Stimulated activated naive CD8-positive, alpha-beta T cell treated with anti-CD3 and anti-CD28 coated beads, Interleukin-15, amount 100 ng/mL, for 72 hours (primary cell): ENCODE results near the gene XRCC2.
"Not testable (repeated sequence)": the region's sequence is repeated elsewhere in the genome, so short reads cannot be mapped to it uniquely, and the experiment has no call there.

ENCODE experiments used
- ATAC-seq: fragments of 150-1000 bp; cut with Tn5 transposase; 2 replicates; pipeline ENCODE4 v1.10.0; 2021; ENCODE audit warnings: mild to moderate bottlenecking, moderate library complexity
- DNase-seq, 2 donors: peaks; one replicate each; pipeline ENCODE4 v3.0.0; 2021 to 2022
- H3K27ac Mint-ChIP-seq, 2 donors: one replicate each; pipeline ENCODE4 v1.8.0; 2022; ENCODE audit warnings: mild to moderate bottlenecking in 2 of 2, mixed read lengths in 2 of 2, moderate library complexity in 2 of 2
- H3K27me3 Mint-ChIP-seq: one replicate; pipeline ENCODE4 v1.8.0; 2022; ENCODE audit warnings: mixed read lengths
- H3K4me1 Mint-ChIP-seq: one replicate; pipeline ENCODE4 v1.8.0; 2022; ENCODE audit warnings: mild to moderate bottlenecking, mixed read lengths
- H3K4me3 Mint-ChIP-seq, 2 donors: one replicate each; pipeline ENCODE4 v1.8.0; 2022; ENCODE audit warnings: mild to moderate bottlenecking in 2 of 2, mixed read lengths in 2 of 2, moderate library complexity in 1 of 2
- H3K9me3 Mint-ChIP-seq, 2 donors: one replicate each; pipeline ENCODE4 v1.8.0; 2022; ENCODE audit warnings: mixed read lengths in 2 of 2

Gene XRCC2

DNA sequence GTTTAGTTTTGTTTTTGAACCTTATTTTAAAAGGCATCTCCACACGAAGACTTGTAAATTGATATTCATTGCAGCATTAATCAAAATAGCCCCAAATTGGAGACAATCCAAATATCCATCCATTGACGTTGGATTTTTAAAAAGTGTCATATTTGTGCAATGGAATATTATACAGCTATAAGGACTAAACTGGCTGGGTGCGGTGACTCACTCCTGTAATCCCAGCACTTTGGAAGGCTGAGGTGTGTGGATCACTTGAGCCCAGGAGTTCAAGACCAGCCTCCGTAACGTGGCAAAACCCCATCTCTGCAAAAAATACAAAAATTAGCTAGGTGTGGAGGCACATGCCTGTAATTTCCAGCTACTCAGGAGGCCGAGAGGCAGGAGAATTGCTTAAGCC is 35.1 kb downstream of the XRCC2 start:
- H3K4me3 Mint-ChIP-seq = no peak overlapping the region
- no peaks in the 10 kb centered on the region for H3K27me3 Mint-ChIP-seq
- no peak for ATAC-seq
- no peaks in the 10 kb centered on the region for H3K4me1 Mint-ChIP-seq
- H3K9me3 Mint-ChIP-seq = no peaks in the 10 kb centered on the region
- no peak for DNase-seq
- no peak overlapping the region for H3K27ac Mint-ChIP-seq

DNA sequence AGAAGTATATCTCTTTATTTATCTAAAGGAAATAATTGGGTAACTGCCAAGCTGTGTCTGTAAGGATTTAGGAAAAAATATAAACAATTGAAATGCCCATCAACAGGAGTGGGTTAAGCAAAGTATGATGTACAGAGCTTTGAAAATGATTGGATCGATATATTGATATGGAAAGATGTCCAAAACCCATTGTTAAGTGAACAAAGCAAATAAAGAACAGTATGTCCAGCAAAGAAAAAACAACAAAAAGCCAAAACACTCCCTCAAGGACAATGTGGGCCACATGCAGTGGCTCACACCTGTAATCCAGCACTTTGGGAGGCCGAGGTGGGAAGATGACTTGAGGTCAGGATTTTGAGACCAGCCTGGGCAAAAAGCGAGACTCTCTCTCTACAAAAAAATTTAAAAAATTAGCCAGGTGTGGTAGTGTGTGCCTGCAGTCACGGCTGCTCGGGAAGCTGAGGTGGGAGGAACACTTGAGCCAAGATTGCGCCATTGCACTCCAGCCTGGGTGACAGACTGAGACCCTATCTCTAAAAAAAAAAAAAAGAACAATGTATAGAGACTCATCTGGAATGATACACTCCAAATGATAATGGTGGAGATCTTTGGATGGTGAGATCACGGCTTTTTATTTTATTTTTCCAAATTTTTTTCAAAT is 37.9 kb downstream of the XRCC2 start:
- H3K9me3 Mint-ChIP-seq = no peaks in the 10 kb centered on the region
- no peak for DNase-seq

DNA sequence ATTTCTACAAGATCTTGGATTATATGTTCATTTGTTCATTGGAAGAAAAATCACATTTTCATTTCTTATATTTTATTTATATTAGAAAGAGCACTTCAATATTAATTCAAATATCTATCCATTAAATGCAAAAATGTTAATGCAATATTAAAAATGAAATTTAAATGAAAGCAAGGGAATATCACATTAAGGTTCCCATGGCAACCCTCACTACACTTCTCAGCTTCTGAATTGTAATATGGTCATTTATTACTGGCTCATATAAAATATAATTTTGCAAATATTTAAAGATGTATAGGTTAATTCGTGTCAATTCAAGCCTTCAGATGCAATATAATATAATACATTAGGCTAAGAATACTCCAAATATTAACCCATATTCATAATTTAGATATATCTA is 38.8 kb downstream of the XRCC2 start:
- Mint-ChIP-seq H3K27ac (no peak overlapping the region), H3K4me3 (no peak overlapping the region), H3K27me3 (no peaks in the 10 kb centered on the region), H3K9me3 (no peaks in the 10 kb centered on the region), H3K4me1 (no peaks in the 10 kb centered on the region)
- no peak for DNase-seq
- no peak for ATAC-seq

More for the DNA sequence above, 37.9 kb downstream of the XRCC2 start:
- Mint-ChIP-seq H3K27ac (no peak overlapping the region), H3K27me3 (no peaks in the 10 kb centered on the region), H3K4me3 (no peak overlapping the region), H3K4me1 (no peaks in the 10 kb centered on the region)
- ATAC-seq = no peak

GRCh38 chr7:152636441-152636840 is 39.5 kb downstream of the XRCC2 start:
- DNase-seq (no peak), ATAC-seq (no peak)
- Mint-ChIP-seq H3K27ac (no peak overlapping the region), H3K4me3 (no peak overlapping the region), H3K9me3 (no peaks in the 10 kb centered on the region), H3K27me3 (no peaks in the 10 kb centered on the region), H3K4me1 (no peaks in the 10 kb centered on the region)

GRCh38 chr7:152633504-152633903 is 42.4 kb downstream of the XRCC2 start:
- ATAC-seq (no peak), DNase-seq (no peak)
- no peak overlapping the region for H3K27ac Mint-ChIP-seq
- peaks cover 19% of the 10 kb centered on the region for H3K27me3 Mint-ChIP-seq
- H3K4me1 Mint-ChIP-seq = no peaks in the 10 kb centered on the region
- no peak overlapping the region for H3K4me3 Mint-ChIP-seq
- no peaks in the 10 kb centered on the region for H3K9me3 Mint-ChIP-seq

DNA sequence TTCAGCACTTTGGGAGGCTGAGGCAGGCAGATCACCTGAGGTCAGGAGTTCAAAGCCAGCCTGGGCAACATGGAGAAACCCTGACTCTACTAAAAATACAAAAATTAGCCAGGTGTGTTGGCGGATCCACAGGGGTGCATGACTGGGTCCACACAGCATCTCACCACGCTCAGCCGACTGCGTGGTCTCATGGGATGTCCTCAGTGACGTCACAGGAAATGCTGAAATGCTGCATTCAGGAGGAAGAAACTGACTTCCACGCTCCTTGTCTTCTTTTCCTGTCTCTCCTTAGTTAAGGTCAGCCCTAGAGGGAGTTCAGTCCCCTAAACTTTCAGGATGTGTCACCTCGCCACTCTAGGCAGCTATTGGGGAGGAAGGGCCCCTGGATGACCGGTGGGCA is 42.9 kb downstream of the XRCC2 start:
- no peak overlapping the region for H3K27ac Mint-ChIP-seq
- H3K27me3 Mint-ChIP-seq = peaks cover 19% of the 10 kb centered on the region
- no peaks in the 10 kb centered on the region for H3K4me1 Mint-ChIP-seq
- DNase-seq (no peak), ATAC-seq (no peak)
- no peaks in the 10 kb centered on the region for H3K9me3 Mint-ChIP-seq
- no peak overlapping the region for H3K4me3 Mint-ChIP-seq

DNA sequence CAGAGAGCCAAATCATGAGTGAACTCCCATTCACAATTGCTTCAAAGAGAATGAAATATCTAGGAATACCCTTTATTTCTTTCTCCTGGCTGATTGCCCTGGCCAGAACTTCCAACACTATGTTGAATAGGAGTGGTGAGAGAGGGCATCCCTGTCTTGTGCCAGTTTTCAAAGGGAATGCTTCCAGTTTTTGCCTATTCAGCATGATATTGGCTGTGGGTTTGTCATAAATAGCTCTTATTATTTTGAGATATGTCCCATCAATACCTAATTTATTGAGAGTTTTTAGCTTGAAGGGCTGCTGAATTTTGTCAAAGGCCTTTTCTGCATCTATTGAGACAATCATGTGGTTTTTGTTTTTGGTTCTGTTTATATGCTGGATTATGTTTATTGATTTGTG is 47.2 kb downstream of the XRCC2 start:
- H3K9me3 Mint-ChIP-seq, H3K4me3 Mint-ChIP-seq, H3K27ac Mint-ChIP-seq, ATAC-seq, H3K4me1 Mint-ChIP-seq, DNase-seq: not testable (repeated sequence)
- H3K27me3 Mint-ChIP-seq = peaks cover 19% of the 10 kb centered on the region

DNA sequence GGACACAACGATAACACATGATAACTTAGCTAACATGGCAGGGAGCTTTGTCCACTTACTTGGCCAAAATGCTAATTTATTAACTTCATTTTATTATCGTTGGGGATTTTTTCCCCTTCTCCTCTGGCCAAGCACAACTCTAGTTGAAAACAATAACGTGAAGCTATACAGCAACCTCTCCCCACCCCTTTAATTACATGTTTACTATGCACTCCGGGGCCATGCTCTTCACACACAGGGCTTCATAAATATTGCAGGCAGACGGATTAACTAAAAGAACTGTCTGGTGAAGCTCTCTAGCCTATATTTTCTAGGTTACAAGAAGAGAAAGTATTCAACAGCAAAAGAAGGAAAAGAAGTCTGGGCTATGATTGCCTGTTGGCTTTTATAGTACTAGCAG is 51.7 kb downstream of the XRCC2 start:
- no peak for ATAC-seq
- Mint-ChIP-seq H3K27ac (no peak overlapping the region), H3K4me1 (no peaks in the 10 kb centered on the region), H3K27me3 (peaks cover 3% of the 10 kb centered on the region), H3K4me3 (no peak overlapping the region), H3K9me3 (no peaks in the 10 kb centered on the region)
- no peak for DNase-seq

GRCh38 chr7:152621426-152621825 is 54.5 kb downstream of the XRCC2 start:
- ATAC-seq = no peak
- no peaks in the 10 kb centered on the region for H3K27me3 Mint-ChIP-seq

GRCh38 chr7:152619027-152619739 is 56.8 kb downstream of the XRCC2 start:
- Mint-ChIP-seq H3K4me3 (no peak overlapping the region), H3K4me1 (no peaks in the 10 kb centered on the region)
- no peak for ATAC-seq

More at GRCh38 chr7:152621426-152621825, 54.5 kb downstream of the XRCC2 start:
- no peak overlapping the region for H3K27ac Mint-ChIP-seq
- no peak for DNase-seq
- no peaks in the 10 kb centered on the region for H3K4me1 Mint-ChIP-seq
- no peaks in the 10 kb centered on the region for H3K9me3 Mint-ChIP-seq
- H3K4me3 Mint-ChIP-seq = no peak overlapping the region

GRCh38 chr7:152618427-152618826 is 57.5 kb downstream of the XRCC2 start:
- no peak overlapping the region for H3K27ac Mint-ChIP-seq
- no peaks in the 10 kb centered on the region for H3K4me1 Mint-ChIP-seq
- H3K9me3 Mint-ChIP-seq = no peaks in the 10 kb centered on the region
- no peaks in the 10 kb centered on the region for H3K27me3 Mint-ChIP-seq
- no peak for ATAC-seq
- no peak for DNase-seq
- no peak overlapping the region for H3K4me3 Mint-ChIP-seq

More at GRCh38 chr7:152619027-152619739, 56.8 kb downstream of the XRCC2 start:
- Mint-ChIP-seq H3K27me3 (no peaks in the 10 kb centered on the region), H3K9me3 (no peaks in the 10 kb centered on the region), H3K27ac (peak overlapping the region in 1 of 2 donors; percentile 50)
- no peak for DNase-seq

GRCh38 chr7:152617056-152617455 is 58.9 kb downstream of the XRCC2 start:
- no peak for DNase-seq
- Mint-ChIP-seq H3K4me1 (no peaks in the 10 kb centered on the region), H3K27me3 (no peaks in the 10 kb centered on the region), H3K9me3 (peaks cover 0 to 6% of the 10 kb centered on the region in 2 donors), H3K27ac (no peak overlapping the region), H3K4me3 (no peak overlapping the region)
- no peak for ATAC-seq

GRCh38 chr7:152615031-152615741 is 60.8 kb downstream of the XRCC2 start:
- Mint-ChIP-seq H3K27me3 (no peaks in the 10 kb centered on the region), H3K9me3 (peaks cover 0 to 6% of the 10 kb centered on the region in 2 donors), H3K4me3 (no peak overlapping the region), H3K4me1 (no peaks in the 10 kb centered on the region), H3K27ac (no peak overlapping the region)
- ATAC-seq (no peak), DNase-seq (no peak)

DNA sequence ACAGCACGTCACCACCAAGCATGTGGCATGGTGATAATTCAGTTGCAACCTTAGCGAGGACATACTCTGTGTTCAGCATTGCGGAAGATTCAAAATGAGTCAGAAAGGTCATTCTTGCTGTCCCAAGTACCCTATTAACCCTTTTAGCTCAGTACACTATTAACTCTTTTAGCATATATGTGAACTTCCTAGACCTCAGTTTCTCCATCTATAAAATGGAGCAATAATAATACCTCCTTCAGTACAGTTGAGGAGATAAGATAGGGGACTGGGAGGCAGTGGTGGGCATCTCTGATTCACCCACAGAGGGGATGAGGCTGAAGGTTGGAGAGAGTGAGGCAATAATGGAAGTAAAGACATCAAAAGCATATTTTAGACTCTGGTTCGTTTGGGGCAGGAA is 67.3 kb downstream of the XRCC2 start:
- ATAC-seq (no peak), DNase-seq (no peak)
- H3K27ac Mint-ChIP-seq = peak overlapping the region in 1 of 2 donors; percentile 13
- H3K9me3 Mint-ChIP-seq = peaks cover 0 to 6% of the 10 kb centered on the region in 2 donors
- no peak overlapping the region for H3K4me3 Mint-ChIP-seq
- H3K27me3 Mint-ChIP-seq = no peaks in the 10 kb centered on the region
- no peaks in the 10 kb centered on the region for H3K4me1 Mint-ChIP-seq

DNA sequence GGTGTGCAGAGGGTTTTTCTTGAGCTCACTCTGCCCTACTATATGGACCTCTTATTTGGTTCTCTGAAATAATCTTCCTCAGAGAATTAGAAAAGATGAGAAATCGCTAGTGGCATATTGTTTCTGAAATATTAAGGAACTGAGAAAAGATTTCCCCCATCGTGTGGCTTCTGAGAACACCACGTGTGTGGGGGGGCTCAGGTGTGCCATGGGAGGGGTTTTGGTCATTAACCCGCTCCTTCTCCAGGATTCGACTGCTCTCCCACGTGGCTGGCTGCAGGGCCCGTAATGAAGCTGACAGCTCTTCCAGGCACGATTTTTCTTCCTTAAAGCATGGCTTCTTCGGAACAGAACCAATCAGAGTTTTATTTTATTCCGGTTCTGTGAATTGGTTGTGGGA is 67.7 kb downstream of the XRCC2 start:
- DNase-seq (no peak), ATAC-seq (no peak)
- Mint-ChIP-seq H3K27me3 (no peaks in the 10 kb centered on the region), H3K27ac (no peak overlapping the region), H3K4me3 (no peak overlapping the region), H3K4me1 (no peaks in the 10 kb centered on the region), H3K9me3 (peaks cover 0 to 6% of the 10 kb centered on the region in 2 donors)

- Mint-ChIP-seq H3K27me3 (no peaks in the 10 kb centered on the region), H3K4me1 (no peaks in the 10 kb centered on the region), H3K4me3 (no peak overlapping the region), H3K27ac (no peak overlapping the region), H3K9me3 (peaks cover 0 to under 1% of the 10 kb centered on the region in 2 donors)
- DNase-seq (no peak), ATAC-seq (no peak)
These were observed 68.9 kb downstream of the XRCC2 start for GRCh38 chr7:152607007-152607406.
